ENCODE results near the gene RIGI.

Gene RIGI

DNA sequence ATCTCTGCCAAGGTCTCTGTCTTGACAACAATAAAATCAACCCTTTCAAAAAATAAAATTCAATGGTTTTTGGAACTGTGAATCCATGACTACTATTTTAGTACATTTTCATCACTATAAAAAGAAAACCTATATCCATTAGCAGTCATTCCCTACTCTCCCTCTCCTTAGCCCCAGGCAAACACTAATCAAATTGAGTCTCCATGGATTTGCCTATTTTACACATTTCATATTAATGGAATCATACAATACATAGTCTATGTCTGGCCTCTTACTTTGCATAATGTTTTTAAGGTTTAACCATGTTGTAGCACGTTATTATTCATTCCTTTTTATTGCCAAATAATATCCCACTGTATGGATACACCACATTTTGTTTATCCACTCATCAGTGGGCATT, 24.1 kb downstream of the RIGI start:
- Histone ChIP-seq H3K4me3 (ENCODE audit: low read depth, low read length) (no peak overlapping the region), H3K27ac (no peak overlapping the region), H3K27me3 (ENCODE audit: insufficient read depth, low read depth, severe bottlenecking) (no peaks in the 10 kb centered on the region), H3K9me3 (ENCODE audit: severe bottlenecking) (no peaks in the 10 kb centered on the region), H3K36me3 (no peaks in the 10 kb centered on the region)
- no peak for TF ChIP-seq CTCF (IDR thresholded peaks at IDR 0.05; ENCODE audit: low read depth, low read length)
- DNase-seq: no peak

- DNase-seq: no peak
- TF ChIP-seq CTCF (IDR thresholded peaks at IDR 0.05; ENCODE audit: low read depth, low read length): no peak
- no peak overlapping the region for H3K27ac ChIP-seq
- no peaks in the 10 kb centered on the region for H3K9me3 ChIP-seq (ENCODE audit: severe bottlenecking)
- H3K27me3 ChIP-seq (ENCODE audit: insufficient read depth, low read depth, severe bottlenecking): no peaks in the 10 kb centered on the region
- H3K4me3 ChIP-seq (ENCODE audit: low read depth, low read length): no peak overlapping the region
- no peaks in the 10 kb centered on the region for H3K36me3 ChIP-seq
Observed at GRCh38 chr9:32500768-32501167, 25.2 kb downstream of the RIGI start.

DNA sequence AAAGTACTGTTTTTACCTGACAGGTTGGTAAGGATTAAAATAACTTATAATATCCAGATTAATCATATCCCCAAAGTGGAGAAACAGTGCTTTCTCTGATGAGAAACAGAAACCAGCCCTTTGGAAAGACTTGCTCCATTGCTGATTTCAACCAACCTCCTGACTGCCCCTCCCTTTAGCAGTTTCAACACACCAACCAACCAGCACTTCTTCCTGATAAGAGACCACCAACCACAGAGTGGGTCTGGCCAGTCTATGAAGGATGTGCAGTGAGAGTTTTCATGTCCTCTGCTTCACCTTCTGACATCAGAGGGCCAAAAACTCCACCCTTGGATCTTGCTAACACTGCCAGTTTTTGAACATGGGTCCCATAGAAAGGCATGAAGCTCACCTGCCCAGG, 28.1 kb downstream of the RIGI start:
- no peak overlapping the region for H3K4me3 ChIP-seq (ENCODE audit: low read depth, low read length)
- no peaks in the 10 kb centered on the region for H3K9me3 ChIP-seq (ENCODE audit: severe bottlenecking)
- no peak for TF ChIP-seq CTCF (IDR thresholded peaks at IDR 0.05; ENCODE audit: low read depth, low read length)
- H3K27me3 ChIP-seq (ENCODE audit: insufficient read depth, low read depth, severe bottlenecking): no peaks in the 10 kb centered on the region
- H3K27ac ChIP-seq: no peak overlapping the region
- no peaks in the 10 kb centered on the region for H3K36me3 ChIP-seq
- DNase-seq: no peak

DNA sequence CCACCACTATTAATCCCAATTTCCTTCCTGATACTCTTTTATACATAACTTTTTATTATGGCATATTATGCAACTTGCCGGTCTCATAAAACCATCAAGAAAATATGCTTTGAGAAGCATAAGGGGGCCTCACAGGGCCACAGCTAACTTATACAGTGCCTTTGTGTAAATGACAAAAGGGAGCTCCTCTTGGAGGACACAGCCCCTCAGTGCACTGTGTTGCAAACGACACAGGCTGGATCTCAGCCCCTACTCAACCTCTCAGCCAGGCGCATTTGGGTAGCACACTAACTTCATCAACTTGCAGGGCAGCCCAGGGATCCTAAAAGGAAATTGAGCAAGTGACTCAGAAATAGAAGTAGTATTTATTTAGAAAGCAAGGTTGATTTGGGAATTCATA, 35.4 kb downstream of the RIGI start:
- DNase-seq: no peak
- no peak for TF ChIP-seq CTCF (IDR thresholded peaks at IDR 0.05; ENCODE audit: low read depth, low read length)
- no peak overlapping the region for H3K27ac ChIP-seq
- no peaks in the 10 kb centered on the region for H3K9me3 ChIP-seq (ENCODE audit: severe bottlenecking)
- H3K4me3 ChIP-seq (ENCODE audit: low read depth, low read length): no peak overlapping the region
- no peaks in the 10 kb centered on the region for H3K27me3 ChIP-seq (ENCODE audit: insufficient read depth, low read depth, severe bottlenecking)
- H3K36me3 ChIP-seq: no peaks in the 10 kb centered on the region

GRCh38 chr9:32487981-32488380, 38.0 kb downstream of the RIGI start:
- Histone ChIP-seq H3K27ac (no peak overlapping the region), H3K36me3 (no peaks in the 10 kb centered on the region), H3K9me3 (ENCODE audit: severe bottlenecking) (no peaks in the 10 kb centered on the region), H3K4me3 (ENCODE audit: low read depth, low read length) (no peak overlapping the region), H3K27me3 (ENCODE audit: insufficient read depth, low read depth, severe bottlenecking) (no peaks in the 10 kb centered on the region)
- no peak for DNase-seq
- TF ChIP-seq CTCF (IDR thresholded peaks at IDR 0.05; ENCODE audit: low read depth, low read length): no peak

- Histone ChIP-seq H3K4me3 (ENCODE audit: low read depth, low read length) (no peak overlapping the region), H3K9me3 (ENCODE audit: severe bottlenecking) (no peaks in the 10 kb centered on the region), H3K27me3 (ENCODE audit: insufficient read depth, low read depth, severe bottlenecking) (no peaks in the 10 kb centered on the region), H3K27ac (no peak overlapping the region), H3K36me3 (no peaks in the 10 kb centered on the region)
- TF ChIP-seq CTCF (IDR thresholded peaks at IDR 0.05; ENCODE audit: low read depth, low read length): no peak
- no peak for DNase-seq
Observed at GRCh38 chr9:32486839-32487562, 39.0 kb downstream of the RIGI start.
